Gastrocnemius medialis (tissue), 4 donors: Measurements from ENCODE around the gene RIMOC1. TPM values are rescaled to one million over a fixed set of nuclear protein-coding genes. Genes with fewer than 3 reads are reported as not detected.

Experiments
- ATAC-seq, 2 donors: fragments of 150-250 bp; one replicate each; pipeline ENCODE4 v1.9.1; 2016
- DNase-seq, 2 donors: peaks; one replicate each; pipeline ENCODE4 v3.0.0-alpha.2; 2019
- H3K27ac ChIP-seq, 4 donors: fragments of 200-600 bp; sonication (generic); 1 replicate in 1 of 4; 2 replicates in 3 of 4; pipeline ENCODE4 v1.5.1; 2016 to 2018; ENCODE audit warnings: mild to moderate bottlenecking in 2 of 4, moderate library complexity in 1 of 4
- H3K27me3 ChIP-seq, 3 donors: fragments of 200-600 bp; sonication (generic) in 2 of 3; 1 replicate in 1 of 3; 2 replicates in 2 of 3; pipeline versions ENCODE4 v1.5.1 to v1.6.0; 2016 to 2019; ENCODE audit warnings: mild to moderate bottlenecking in 1 of 3, moderate library complexity in 1 of 3
- H3K36me3 ChIP-seq, 2 donors: fragments of 200-600 bp; sonication (generic) in 1 of 2; one replicate each; pipeline ENCODE4 v1.5.1; 2017 to 2018
- H3K4me1 ChIP-seq, 2 donors: fragments of 200-600 bp; sonication (generic) in 1 of 2; one replicate each; pipeline ENCODE4 v1.5.1; 2016 to 2017; ENCODE audit warnings: mild to moderate bottlenecking in 2 of 2
- H3K4me3 ChIP-seq, 4 donors: fragments of 200-600 bp; sonication (generic) in 3 of 4; 1 replicate in 1 of 4; 2 replicates in 3 of 4; pipeline ENCODE4 v1.5.1; 2016 to 2019; ENCODE audit warnings: mild to moderate bottlenecking in 2 of 4
- H3K9me3 ChIP-seq, 3 donors: fragments of 200-600 bp; sonication (generic) in 2 of 3; 1 replicate in 1 of 3; 2 replicates in 2 of 3; pipeline ENCODE4 v1.5.1; 2016 to 2019
- CTCF ChIP-seq, 5 experiments: fragments of 450-650 bp in 3 of 5; fragments of 200-600 bp in 2 of 5; sonication (generic) in 2 of 5; IDR thresholded peaks in 4 of 5; conservative IDR thresholded peaks in 1 of 5; 1 replicate in 4 of 5; 2 replicates in 1 of 5; pipeline ENCODE4 v1.5.1; 2016 to 2019; ENCODE audit warnings: antibody characterized with exemption in 5 of 5, mild to moderate bottlenecking in 3 of 5, moderate library complexity in 3 of 5
- POLR2A ChIP-seq, 2 donors: fragments of 450-650 bp; IDR thresholded peaks; one replicate each; pipeline ENCODE4 v1.6.1; 2017; ENCODE audit warnings: antibody characterized with exemption in 2 of 2, mild to moderate bottlenecking in 2 of 2, moderate library complexity in 2 of 2
- in situ Hi-C, 4 donors: fragments of 200-750 bp; cut with MboI; loops; one replicate each; pipeline versions ENCODE4 v1.15.0 to v1.8.0; 2017; ENCODE audit warnings: low sequenced_read_pairs in 4 of 4
- intact Hi-C: fragments of 100-400 bp; cut with DNase I; formaldehyde crosslinking; loops from one replicate; pipeline ENCODE4 v1.15.1; 2023; ENCODE audit warnings: low total_unique reads
- total RNA-seq, 4 donors: library from RNA; depleted of rRNA; stranded (reverse); fragments of >200 nt; gene quantifications; one replicate each; pipeline versions ENCODE4 v1.1.0 to v1.2.3, GENCODE V29; 2016

The RIMOC1 gene
- 1 to 10 TPM; 5.0 to 8.2 (median 6.2) TPM for total RNA-seq

DNA sequence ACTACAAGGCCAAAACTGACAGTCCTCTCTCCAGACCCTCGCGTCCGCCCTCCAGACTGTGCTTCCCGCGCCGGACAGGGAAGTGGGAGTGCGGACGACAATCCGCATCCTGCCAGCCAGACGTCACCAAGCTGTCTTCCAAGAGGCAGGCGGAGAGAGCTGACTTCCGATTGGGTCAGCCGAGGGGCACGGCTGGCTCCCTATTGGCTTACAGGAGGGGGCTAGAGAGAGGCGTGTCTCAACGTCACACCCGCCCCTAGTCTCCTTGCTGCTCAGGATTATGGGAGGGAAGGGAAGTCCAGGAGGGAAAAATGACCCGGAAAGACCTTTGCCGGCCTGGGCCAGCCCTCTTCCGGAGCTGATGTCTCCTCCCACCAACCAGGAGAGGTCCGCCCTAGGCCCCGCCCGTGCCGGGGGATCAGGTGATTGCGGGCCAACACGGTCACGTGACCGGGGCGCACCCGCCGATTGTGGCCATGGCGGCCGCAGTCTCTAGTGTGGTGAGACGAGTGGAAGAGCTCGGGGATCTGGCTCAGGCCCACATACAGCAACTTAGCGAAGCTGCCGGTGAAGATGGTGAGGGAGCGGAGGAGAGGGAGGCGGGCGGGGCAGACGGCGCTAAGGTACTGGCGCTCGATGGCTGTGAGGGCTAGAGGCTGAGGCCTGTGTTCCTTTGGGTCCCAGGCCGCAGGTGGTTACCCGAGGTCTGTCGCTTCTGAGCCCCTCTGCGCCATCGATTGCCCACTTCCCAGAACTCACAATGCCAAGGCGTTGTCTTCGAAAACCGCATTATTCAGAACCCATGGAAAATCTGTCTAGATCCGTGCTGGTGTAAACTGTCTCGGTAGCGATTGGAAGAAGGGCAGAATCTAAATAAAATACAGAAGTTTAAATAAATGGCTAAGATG is at the start of gene RIMOC1:
Gene RIMOC1 (plus strand): TSS at position 453 of the 908 bp plus-strand sequence. CDS start 24 bp downstream, at position 477.
- Histone ChIP-seq H3K9me3 (no peaks in the 10 kb centered on the region), H3K27me3 (no peaks in the 10 kb centered on the region), H3K4me3 (peak within 1 kb of the TSS; percentile 80 to 88 (median 84)), H3K36me3 (no peaks in the 10 kb centered on the region), H3K27ac (peak within 1 kb of the TSS; percentile 89 to 95 (median 93)), H3K4me1 (peaks cover 27 to 46% of the 10 kb centered on the region in 2 donors)
- DNase-seq: peak; percentile 98 to 99
- in situ Hi-C loops (no loop called here), intact Hi-C loops (loop anchor here (1.0 to 10.0 kb wide), 9 partner anchors 21 to 1581 kb away; partner anchors contain the start of genes FBXO4, GHR, OXCT1 and RPL37)
- TF ChIP-seq POLR2A (IDR thresholded peaks at IDR 0.05): peak; percentile 85 to 95
- TF ChIP-seq CTCF (IDR thresholded peaks at IDR 0.05 in 4 of 5, conservative IDR thresholded peaks at IDR 0.05 in 1 of 5): peak in 2 of 5 experiments; percentile 50 to 59
- ATAC-seq: peak; percentile 98 to 99

- Histone ChIP-seq H3K27me3 (no peaks in the 10 kb centered on the region), H3K4me3 (no peak overlapping the region), H3K36me3 (peaks cover 0 to 40% of the 10 kb centered on the region in 2 donors), H3K4me1 (no peaks in the 10 kb centered on the region), H3K27ac (no peak overlapping the region), H3K9me3 (no peaks in the 10 kb centered on the region)
- TF ChIP-seq CTCF (IDR thresholded peaks at IDR 0.05 in 4 of 5, conservative IDR thresholded peaks at IDR 0.05 in 1 of 5): peak; percentile 62 to 81 (median 76)
- no peak for TF ChIP-seq POLR2A (IDR thresholded peaks at IDR 0.05)
- intact Hi-C loops: loop anchor here (1.0 to 5.0 kb wide), 4 partner anchors 68 to 1032 kb away; partner anchors contain the start of gene FBXO4
- peak; percentile 88 to 95 for ATAC-seq
- DNase-seq: peak in 1 of 2 donors; percentile 17
- in situ Hi-C loops: loop anchor here (5.0 to 25.0 kb wide), 10 partner anchors 78 to 1038 kb away; partner anchors contain the start of gene CCDC152 (in 2 of the 4)
Observed at GRCh38 chr5:41856644-41857491, 47.3 kb upstream of the RIMOC1 start.

DNA sequence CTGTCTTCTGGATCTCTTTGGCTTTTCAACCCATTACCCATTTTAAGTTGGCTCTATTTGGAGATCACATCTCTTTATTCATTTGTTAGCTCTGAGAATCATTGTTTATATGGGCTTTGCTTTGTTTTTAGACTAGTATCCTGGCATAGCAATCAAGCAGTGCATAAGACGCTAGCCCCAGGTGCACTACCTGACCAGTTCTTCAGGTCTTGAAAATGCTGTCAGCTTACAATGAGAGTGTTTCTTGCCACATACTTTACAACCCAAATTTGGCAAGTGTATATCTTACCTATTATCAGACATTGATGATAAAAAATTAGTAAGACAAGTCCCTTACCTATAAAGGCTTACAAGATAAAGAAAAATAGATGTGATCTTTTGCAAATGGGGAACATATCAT is 46.2 kb upstream of the RIMOC1 start:
- DNase-seq: no peak
- Histone ChIP-seq H3K36me3 (peaks cover 0 to 31% of the 10 kb centered on the region in 2 donors), H3K27me3 (no peaks in the 10 kb centered on the region), H3K4me3 (no peak overlapping the region), H3K27ac (no peak overlapping the region), H3K4me1 (no peaks in the 10 kb centered on the region), H3K9me3 (no peaks in the 10 kb centered on the region)
- TF ChIP-seq POLR2A (IDR thresholded peaks at IDR 0.05): no peak
- no peak for TF ChIP-seq CTCF (IDR thresholded peaks at IDR 0.05 in 4 of 5, conservative IDR thresholded peaks at IDR 0.05 in 1 of 5)
- intact Hi-C loops: loop anchor here (2.0 to 5.0 kb wide), 2 partner anchors 909 to 1031 kb away; no protein-coding TSS in a partner anchor
- no peak for ATAC-seq
- in situ Hi-C loops: loop anchor here (5.0 to 25.0 kb wide), 10 partner anchors 77 to 1037 kb away; partner anchors contain the start of gene CCDC152 (in 2 of the 4)

DNA sequence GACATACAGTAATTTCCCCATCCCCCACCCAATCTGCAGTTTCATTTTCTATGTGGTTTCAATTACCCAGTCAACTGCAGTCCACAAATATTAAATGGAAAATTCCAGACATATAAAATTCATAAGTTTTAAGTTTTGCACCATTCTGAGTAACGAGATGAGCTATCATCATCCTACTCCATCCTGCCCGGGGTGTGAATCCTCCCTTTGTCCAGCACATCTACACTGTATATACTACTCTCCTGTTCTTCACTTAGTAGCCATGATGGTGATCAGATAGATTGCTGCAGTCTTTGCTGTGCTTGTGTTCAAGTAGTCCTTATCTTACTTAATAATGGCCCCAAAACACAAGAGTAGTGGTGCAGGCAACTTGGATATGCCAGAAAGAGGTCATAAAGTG is 45.3 kb upstream of the RIMOC1 start:
- DNase-seq: no peak
- in situ Hi-C loops: loop anchor here (5.0 to 25.0 kb wide), 10 partner anchors 76 to 1036 kb away; partner anchors contain the start of gene CCDC152 (in 2 of the 4)
- no peaks in the 10 kb centered on the region for H3K9me3 ChIP-seq
- H3K4me1 ChIP-seq: no peaks in the 10 kb centered on the region
- H3K4me3 ChIP-seq: no peak overlapping the region
- H3K27ac ChIP-seq: no peak overlapping the region
- peaks cover 0 to 22% of the 10 kb centered on the region in 2 donors for H3K36me3 ChIP-seq
- no peaks in the 10 kb centered on the region for H3K27me3 ChIP-seq
- intact Hi-C loops: loop anchor here (5.0 kb wide), 1 partner anchor 908 kb away; no protein-coding TSS in a partner anchor
- no peak for ATAC-seq
- TF ChIP-seq POLR2A (IDR thresholded peaks at IDR 0.05): no peak
- TF ChIP-seq CTCF (IDR thresholded peaks at IDR 0.05 in 4 of 5, conservative IDR thresholded peaks at IDR 0.05 in 1 of 5): no peak
